ENCODE results near the gene SLC9A9.
"Not testable (repeated sequence)": the region's sequence is repeated elsewhere in the genome, so short reads cannot be mapped to it uniquely, and the experiment has no call there.

The SLC9A9 gene

DNA sequence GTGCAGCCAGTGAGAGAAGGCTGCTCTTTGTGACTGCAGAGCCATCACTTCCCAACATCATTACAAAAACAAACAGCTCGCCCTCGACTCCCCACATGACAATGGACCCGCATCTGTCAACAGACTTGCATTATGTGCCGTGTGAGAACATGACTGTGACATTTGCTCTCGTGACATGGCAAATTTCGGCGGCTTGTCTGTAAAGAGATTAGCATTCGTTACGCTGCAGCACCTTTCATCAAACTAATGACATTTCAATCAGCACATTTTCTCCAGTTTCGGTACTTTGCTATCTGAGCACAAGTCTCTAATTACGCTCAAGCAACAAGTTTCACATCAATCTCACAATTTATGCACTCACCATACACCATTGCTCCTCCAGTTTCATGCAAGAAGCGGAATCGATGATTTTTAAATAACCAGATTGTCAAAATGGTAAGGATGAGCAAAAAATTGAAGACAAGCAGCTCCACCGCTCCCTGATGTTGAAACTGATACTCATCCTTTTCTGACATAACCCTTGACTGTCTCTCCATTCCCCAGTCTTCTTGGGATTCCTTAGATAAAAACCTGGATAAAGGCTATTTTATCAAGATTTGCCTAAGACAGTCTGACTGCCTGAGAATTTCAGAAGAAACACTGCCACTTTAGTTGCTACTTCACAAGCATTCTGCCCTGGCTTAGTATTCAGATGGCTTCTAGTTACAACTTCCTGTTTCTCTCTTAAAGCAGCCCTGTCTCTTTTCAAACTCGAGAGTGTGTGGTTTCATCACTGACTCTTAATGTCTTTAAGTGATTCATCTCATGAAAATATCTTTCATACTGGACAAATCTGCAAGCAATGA is at the start of gene SLC9A9:
TSS of gene SLC9A9 (minus strand) at position 682 of the 845 bp plus-strand sequence. CDS start at position 536, 146 bp downstream.
- DNase-seq (ENCODE audit: low spot score) = peak; percentile 24

DNA sequence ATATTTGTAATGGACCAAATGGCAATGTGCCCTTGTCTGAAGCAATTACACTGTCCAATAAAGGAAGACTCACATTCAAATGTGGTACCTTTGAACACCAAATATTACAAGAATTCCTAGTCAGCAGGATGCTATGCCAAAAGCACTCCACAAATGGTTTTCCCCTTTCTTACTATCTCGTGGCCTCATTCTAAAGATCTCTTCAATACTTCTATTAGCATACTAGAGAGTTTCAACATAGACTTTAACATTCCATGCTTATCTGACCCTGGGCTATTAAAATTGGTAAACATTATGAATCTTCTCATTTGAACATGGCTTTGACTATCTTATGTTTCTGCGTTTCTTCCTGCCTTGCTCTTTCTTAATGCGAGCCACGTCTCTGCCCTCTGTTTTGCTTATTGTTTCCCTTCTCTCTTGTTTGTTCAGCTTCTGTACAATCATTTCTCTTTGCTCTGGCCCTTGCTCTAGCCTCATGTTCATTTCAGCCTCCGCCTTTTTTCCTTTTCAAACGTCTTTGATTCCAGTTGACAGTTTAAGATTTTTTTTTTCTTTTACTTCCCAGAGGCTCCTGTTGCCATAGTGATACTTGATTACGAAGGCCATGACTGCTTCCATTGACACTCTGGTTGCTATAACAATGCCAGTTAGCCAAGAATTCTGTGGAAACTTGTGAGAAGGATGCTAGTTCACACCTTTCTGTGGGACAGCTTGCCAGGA is 49.5 kb upstream of the SLC9A9 start:
- DNase-seq (ENCODE audit: low spot score) = no peak

DNA sequence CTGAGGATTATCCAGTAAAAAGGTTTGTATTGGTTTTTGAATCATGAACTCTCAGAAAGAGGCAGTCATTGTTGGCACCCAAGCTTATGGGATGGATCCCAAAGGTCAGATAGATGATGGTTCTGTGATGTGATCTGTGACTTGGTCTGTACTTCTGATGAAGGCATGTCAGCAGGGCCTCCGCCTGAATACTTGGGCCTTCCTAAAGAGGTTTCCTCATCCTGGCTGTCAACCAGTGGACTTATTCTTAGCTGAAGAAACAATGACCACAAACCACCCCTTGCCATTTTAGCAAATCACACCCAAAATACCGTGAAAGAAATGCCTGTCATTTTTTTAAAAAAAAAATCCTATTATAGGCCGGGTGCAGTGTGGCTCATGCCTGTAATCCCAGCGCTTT is 48.2 kb upstream of the SLC9A9 start:
- DNase-seq (ENCODE audit: low spot score) = no peak

DNA sequence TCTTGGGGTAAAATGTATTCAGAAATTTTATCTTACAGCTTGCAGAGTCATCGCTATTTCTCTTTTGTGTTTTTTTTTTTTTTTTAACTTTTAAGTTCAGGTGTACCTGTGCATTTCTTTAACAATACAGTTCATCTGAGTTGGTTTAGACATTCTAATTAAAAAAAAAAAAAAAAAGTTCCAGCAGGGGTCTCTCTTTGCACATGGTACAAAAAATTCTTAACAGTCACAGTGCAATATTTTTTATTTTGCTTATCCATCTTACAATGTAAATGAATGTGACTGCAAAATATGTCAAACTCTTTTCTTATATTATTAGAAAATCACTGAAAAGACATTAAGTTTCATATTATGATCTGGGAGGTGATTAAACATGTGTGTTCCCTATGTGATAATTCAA is 47.5 kb upstream of the SLC9A9 start:
- DNase-seq (ENCODE audit: low spot score) = no peak

DNA sequence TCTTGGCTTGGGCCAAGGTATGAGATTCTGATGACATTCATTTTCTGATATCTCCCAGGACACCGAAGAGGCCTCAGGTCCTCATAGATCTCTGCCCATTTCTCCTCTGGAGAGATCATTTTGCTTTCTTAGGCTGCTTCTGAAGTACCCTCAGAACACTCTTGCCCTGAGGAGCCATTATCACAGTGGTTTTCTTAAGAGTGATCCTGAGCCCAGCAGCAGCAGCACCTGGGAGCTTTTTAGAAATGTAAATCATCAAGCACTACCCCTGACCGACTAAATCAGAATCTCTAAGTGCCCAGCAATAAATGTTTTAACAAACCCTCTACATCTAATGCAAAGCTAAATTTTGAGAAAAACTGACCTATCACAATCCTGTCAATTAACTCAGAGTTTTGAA is 40.6 kb upstream of the SLC9A9 start:
- DNase-seq (ENCODE audit: low spot score) = no peak

DNA sequence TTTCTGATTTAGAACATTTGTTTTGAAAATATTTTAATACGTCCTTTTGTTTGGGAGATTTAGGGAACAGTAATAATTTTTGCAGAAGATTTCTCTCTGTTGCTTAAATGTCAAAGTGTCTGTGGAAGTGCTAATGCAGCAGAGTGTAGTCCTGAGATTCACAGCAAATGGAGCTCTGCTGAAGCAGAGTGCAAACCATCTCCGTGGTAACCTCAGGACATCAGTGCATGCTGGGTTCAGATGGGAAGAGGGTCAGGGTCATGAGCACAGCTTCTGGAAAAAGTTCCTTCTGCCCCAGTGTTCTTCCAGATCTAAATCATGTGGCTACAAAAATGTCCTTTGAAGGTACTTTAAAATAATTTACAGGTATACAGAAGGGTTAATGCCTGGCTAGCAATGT is 39.9 kb upstream of the SLC9A9 start:
- no peak for DNase-seq (ENCODE audit: low spot score)

DNA sequence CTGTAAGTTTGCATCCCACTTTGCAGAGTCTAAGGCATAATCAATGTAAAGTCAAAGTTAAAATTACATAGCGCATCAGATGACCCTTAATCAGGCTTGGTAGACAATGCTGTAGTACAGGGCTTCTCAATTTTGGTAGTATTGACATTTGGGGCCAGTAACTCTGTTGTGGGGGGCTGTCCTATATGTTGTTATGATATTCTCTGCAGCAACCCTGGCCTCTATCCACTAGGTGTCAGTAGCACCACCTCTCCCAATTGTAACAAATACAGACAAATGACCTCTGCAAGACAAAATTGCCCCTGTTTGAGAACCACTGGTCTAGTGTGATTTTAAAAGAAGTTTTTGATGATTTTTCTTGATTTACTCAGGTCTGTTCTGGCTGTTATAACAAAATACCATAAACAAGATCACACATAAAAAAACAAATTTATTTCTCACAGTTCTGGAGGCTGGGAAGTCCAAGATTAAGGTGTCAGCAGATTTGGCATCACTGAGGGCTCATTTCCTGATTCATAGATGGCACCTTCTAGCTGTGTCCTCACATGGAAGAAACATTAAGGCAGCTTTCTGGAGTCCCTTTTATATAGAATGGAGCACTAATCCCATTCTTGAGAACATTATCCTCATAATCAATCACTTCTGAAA is 37.6 kb upstream of the SLC9A9 start:
- peak; percentile 48 for DNase-seq (ENCODE audit: low spot score)

DNA sequence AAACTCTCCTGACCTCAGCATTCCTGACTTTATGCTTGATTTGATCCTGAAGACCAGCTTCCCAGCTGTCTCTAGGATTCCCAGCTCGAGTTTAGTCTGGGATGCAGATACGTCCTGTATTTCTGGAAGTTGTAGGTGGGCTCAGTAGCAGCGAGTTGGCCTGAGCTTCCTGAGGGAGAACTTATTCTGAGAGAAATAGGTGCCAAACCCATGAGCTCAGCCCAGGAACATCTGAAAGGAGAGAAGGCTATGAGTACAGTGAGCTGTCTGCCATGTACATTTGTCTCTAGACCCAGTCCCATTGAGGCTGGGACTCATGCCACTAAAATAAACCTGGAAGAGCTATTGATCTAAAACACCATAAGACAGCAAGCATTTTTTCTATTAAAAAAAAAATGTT is 36.6 kb upstream of the SLC9A9 start:
- DNase-seq (ENCODE audit: low spot score) = no peak

DNA sequence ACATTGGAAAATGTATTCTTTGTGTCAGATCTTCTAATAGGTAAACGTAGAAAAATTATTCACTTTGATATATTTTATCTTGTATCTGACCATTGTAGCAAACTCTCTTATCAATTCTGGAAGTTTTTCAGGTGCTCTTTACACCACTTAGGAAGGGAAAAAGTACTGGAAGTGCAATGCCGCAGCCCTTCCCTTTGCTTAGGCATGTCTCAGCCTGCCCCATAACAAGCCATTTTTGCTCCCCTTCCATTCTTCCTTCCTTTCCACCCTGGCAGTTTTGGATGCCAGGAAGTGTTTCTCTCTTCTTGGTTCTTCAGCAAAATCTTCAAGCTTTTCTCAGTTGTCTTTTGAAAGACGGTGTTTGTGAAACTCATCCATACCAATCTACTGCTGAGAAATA is 34.9 kb upstream of the SLC9A9 start:
- DNase-seq (ENCODE audit: low spot score) = no peak

DNA sequence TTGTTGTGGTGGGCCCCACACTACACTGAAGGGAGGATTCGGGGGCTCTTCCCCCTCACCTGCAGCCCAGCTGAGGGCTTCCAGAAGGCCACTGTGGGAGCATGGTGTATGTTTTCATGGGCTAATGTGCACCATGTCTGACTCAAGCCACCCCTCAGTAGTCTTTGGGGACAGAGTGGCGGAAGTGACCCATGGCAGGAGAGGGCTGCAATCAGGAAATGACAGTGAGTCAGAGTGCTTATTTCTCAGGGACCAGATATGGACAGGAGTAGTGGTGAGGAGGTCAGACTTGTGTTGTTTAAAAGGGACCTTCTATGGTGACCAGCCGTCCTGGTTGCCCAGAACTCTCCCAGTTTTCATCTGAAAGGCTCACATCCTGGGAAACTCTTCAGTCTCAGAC is 32.8 kb upstream of the SLC9A9 start:
- no peak for DNase-seq (ENCODE audit: low spot score)

DNA sequence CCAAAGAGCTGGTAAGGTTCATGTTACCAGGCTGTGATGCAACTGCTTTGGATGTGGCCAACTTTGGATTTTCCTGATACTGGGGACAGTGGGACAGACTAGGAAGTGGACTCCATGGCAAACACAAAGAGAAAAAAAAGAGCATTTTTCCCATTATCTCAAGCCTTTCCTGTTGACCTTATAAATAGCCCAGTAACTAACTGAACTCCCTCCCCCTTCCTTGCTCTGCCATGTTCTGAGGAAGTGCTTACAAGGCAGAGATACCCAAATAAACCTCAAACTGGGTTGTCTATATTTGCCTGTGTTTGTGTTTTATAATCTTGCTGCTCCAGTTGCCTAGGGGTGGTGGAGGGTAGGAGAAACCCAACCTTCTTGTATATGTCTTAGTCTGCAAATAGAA is 27.3 kb upstream of the SLC9A9 start:
- DNase-seq (ENCODE audit: low spot score) = no peak

DNA sequence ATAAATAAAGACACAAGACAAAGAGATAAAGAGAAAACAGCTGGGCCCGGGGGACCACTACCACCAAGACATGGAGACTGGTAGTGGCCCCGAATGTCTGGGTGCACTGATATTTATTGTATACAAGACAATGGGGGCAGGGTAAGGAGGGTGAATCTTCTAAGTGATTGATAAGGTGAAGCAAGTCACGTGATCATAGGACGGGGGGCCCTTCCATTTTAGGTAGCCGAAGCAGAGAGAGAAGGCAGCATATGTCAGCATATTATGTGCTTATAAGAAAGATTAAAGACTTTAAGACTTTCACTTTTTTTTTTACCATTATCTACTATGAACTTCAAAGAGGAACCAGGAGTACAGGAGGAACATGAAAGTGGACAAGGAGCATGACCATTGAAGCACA is 25.3 kb upstream of the SLC9A9 start:
- DNase-seq (ENCODE audit: low spot score) = not testable (repeated sequence)

DNA sequence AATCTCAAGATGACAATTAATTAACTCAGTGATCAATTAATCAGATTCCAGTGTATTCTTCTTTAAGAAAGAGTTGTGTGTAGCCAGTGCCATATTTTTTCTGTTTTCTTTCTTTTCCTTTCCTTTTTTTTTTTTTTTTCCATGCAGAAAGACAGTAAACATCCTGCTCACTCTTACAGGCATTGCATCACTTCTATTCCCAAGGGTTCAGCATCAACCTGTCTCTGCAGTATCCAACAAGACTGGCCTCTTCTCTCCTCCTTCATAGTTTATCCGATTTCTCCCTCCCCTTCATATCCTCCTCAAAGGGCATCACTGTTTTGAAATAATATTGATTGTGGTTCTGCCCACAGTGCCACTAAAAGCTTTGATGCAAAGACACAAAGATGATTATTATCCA is 17.0 kb upstream of the SLC9A9 start:
- no peak for DNase-seq (ENCODE audit: low spot score)

DNA sequence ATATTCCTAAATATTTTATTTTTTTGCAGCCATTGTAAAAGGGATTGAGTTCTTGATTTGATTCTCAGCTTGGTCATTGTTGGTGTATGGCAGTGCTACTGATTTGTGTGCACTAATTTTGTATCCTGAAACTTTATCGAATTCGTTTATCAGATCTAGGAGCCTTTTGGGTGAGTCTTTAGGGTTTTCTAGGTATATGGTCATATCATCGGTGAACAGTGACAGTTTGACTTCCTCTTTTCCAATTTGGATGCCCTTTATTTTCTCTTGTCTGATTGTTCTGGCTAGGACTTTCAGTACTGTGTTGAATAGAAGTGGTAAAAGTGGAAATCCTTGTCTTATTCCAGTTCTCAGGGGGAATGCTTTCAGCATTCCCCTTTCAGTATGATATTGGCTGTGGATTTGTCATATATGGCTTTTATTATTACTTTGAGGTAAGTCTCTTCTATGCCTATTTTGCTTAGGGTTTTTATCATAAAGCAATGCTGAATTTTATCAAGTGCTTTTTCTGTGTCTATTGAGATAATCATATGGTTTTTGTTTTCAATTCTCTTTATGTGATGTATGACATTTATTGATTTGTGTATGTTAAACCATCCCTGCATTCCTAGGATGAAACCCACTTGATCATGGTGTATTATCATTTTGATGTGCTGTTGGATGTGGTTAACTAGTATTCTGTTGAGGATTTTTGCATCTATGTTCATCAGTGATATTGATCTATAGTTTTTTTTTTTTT is 11.4 kb upstream of the SLC9A9 start:
- no peak for DNase-seq (ENCODE audit: low spot score)

DNA sequence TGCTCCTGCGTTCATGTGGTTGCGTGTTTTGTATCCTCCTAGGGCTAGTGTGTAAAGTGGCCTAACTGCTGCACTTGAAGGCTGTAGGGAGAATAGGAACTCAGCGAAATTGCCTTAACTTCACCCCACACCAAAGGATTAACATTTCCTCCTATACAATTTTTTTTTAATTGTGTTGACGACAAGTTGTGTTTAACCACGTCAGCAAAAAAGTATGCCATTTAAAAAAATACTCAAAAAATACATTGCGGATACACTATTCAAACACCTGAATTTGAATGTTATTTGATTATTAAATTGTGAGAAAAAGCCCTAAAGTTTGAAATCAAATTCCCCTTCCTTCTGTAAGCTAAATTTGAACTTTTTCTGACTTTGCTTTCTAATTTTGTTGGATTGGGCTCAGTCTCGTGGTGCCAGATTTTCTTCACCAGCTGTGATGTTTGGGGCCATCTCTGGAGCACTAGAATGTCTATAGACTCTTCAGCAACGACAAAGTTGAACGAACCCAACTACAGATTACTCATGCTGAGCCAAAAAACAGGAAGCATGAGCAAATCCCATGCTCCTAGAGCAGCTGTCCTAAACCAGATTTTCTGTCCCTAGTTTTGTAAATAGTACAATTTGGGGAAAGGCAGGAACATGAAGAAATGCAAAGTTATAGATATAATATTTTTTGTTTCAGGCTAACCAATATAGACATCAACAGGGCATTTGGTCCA is 8.1 kb upstream of the SLC9A9 start:
- DNase-seq (ENCODE audit: low spot score) = no peak

DNA sequence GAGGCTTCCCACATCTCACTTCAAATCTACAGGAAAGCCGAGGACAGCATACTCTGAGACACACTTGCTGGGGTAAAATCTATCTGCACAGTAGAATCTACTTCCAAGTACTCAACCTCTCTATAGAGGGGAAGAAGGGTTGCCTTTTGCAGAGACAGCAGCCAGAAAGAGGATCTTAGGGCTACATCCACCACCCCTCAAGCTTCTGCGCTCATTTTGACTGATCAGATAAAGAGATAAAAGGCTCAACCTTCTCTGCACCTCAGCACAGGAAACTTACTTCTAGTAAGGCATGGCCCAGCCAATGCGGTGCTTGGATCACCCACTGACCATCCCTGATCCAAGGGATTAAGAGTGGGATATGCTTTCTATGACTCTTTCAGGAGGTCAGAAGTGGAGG is 6.9 kb upstream of the SLC9A9 start:
- no peak for DNase-seq (ENCODE audit: low spot score)

DNA sequence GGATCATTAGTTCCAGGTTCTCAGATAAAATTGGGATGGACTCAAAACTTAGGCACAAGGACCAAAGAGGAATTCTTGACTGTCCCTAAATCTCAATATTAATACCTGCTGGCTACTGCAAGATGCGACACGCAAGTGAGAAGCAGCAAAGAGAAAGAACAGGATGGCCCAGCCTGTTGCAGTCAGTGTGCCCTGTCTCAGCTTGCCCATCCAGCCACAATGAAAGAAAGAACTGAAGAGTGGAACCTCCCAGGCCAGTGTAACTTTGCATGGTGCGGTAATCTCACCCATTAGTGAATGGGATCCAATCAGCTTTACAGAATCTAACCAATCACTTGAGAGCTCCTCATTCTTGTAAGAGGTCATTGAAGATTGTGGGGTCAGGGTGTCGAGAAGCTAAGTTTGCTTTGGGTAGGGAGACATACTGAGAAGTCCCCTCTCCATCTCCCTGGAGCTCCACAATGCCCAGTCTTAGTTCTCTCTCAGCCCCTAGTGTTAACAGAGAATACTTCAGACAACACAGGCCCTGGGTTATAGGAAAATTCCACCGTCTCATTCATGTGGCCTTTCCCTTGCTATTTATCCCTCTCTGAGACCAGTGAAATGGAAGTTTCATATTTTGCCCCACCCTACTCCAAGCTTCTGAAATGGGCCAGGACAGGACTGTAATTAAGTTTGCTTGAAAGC is 3.2 kb upstream of the SLC9A9 start:
- no peak for DNase-seq (ENCODE audit: low spot score)

DNA sequence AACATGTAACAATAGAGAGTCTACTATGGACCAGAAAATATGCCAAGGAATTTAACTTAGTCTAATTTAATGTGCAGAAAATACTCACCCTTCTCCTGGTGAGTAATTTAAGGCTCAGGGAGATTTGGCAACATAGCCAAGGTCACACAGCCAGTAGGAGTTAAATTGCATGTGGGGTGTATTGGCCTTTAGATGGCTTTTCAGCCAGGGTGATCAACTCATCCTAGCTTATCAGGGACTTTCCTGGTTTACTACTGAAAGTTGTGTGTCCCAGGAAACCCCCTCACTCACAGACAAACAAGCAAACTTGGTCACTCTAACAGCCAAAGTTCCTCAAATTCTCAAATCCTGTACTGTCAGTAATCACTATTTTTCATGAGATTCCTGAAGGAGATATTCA is 2.6 kb upstream of the SLC9A9 start:
- DNase-seq (ENCODE audit: low spot score) = no peak

DNA sequence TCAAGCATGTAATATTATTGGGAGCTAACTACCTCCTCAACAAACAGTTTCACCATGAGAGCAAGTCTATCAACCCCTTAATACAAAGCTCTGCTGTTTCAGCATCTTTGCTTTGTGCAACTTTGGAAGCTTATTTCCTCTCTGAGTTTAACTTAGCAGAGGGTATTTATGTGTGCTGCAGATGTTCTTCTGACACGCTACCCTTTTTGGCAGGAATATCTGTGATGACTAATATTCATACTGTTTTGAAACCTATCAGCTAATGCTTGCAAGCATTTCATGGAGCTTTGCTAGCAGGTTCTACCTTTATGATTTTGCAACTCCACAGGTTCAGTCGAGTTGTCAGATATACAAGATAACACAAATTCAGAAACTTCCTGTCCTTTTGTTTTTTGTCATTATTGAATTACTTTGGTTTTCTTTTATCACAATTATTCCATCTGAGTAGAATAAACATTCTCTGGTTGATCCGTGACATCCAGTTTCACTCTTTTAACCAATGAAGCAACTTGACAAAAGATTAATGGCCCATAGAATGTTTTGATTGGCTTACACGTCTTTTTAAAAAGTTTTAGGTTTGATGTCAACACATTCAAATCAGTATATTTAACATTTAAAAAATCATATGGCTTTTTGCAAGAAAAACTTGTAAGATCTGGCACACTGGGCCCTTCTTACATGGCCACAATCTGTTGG is 1.7 kb upstream of the SLC9A9 start:
- DNase-seq (ENCODE audit: low spot score) = no peak

DNA sequence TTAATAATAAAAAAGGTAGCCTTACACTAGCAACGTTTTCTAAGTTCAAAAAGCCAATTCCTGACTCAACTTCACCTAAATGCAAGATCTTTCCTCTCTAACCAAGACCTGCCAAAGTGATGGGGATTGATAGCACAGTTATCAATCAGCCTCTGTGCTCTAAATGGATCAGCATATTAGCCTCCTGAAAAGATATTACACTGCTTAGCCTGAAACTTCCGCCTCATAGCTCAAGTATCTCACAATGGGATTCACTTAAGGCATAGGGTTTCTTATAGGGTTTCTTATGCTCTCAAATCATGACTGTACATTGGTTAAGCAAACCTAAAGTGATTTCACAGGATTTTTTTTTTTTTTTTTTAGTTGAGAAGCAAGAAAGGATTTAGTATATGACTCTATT is 436 bp upstream of the SLC9A9 start:
- DNase-seq (ENCODE audit: low spot score) = no peak
